ENCODE measurements around the gene TMEM272. TPM values are rescaled to one million over a fixed set of nuclear protein-coding genes. Genes with fewer than 3 reads are reported as not detected.

TMEM272 gene
- total and polyA plus RNA-seq, 2 donors (not counting 3 experiments of a cell fraction or from before 2014, with no cell fraction given), result not detected

DNA sequence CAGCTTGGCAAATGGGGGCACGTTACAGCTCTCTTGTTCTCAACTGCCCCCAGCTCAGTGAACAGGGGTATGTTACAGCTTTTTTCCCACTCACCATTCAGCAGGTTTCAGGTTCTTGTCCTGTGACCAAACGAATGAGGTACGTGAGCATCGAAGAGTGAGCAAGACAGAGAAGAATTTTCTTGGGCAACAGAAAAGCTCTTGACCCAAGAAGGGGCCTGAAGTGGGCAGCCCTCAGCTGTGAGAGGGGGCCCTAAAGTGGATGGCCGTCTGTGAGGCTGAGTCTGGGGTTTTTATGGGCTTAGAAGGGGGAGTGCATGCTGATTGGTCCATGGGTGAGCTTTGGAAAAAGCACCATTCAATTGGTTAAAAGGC is 38.2 kb upstream of the TMEM272 start:
- dilution Hi-C loops (cut with MboI; ENCODE audit: extremely low pct_ligation_motif_present, low sequenced_read_pairs), result no loop called here
- Histone ChIP-seq H3K9ac (replicated peaks; ENCODE audit: extremely low read depth, insufficient read depth, low read length) (no peak overlapping the region), H3K27ac (ENCODE audit: insufficient read depth, low read depth, low read length) (no peak overlapping the region), H3K4me2 (ENCODE audit: insufficient read depth, low read length) (no peak overlapping the region), H3K4me3 (replicated peaks in 1 of 3; ENCODE audit: insufficient read depth in 1 of 3, low read depth in 1 of 3, low read length in 3 of 3) (no peak overlapping the region), H3K36me3 (ENCODE audit: control insufficient read depth in 2 of 2, extremely low read depth in 1 of 2, insufficient read depth in 2 of 2, low read length in 2 of 2) (no peaks in the 10 kb centered on the region), H3K4me1 (ENCODE audit: control insufficient read depth, extremely low read depth, insufficient read depth, low read length) (no peaks in the 10 kb centered on the region), H2AFZ (ENCODE audit: low read depth, low read length) (no peak overlapping the region), H3K79me2 (ENCODE audit: control insufficient read depth, insufficient read depth, low read length) (no peaks in the 10 kb centered on the region), H3K9me3 (replicated peaks; ENCODE audit: control insufficient read depth, insufficient read depth, low read length) (no peaks in the 10 kb centered on the region), H4K20me1 (replicated peaks; ENCODE audit: control insufficient read depth, extremely low read depth, insufficient read depth, low read length) (no peaks in the 10 kb centered on the region), H3K27me3 (ENCODE audit: control insufficient read depth in 2 of 2, insufficient read depth in 2 of 2, low read length in 2 of 2) (peaks cover 0 to 11% of the 10 kb centered on the region in 2 experiments), H3K9me1 (replicated peaks; ENCODE audit: control insufficient read depth, extremely low read depth, insufficient read depth, low read length) (no peaks in the 10 kb centered on the region)
- intact Hi-C loops (cut with micrococcal nuclease), result no loop called here
- DNase-seq (ENCODE audit: low read depth, low spot score) (no peak), FAIRE-seq (no peak)
- TF ChIP-seq POLR2AphosphoS5 (IDR thresholded peaks at IDR 0.05; ENCODE audit: insufficient read depth, low read depth, low read length), result no peak
- ChIA-PET CTCF (interaction anchor here (1.4 to 1.5 kb wide), 2 partner anchors 9 to 13 kb away, joined by 4 to 5 read pairs; no protein-coding TSS in a partner anchor), POLR2A (no interaction called here)
- no TSS peak for BruUV-seq (replicated peaks)

DNA sequence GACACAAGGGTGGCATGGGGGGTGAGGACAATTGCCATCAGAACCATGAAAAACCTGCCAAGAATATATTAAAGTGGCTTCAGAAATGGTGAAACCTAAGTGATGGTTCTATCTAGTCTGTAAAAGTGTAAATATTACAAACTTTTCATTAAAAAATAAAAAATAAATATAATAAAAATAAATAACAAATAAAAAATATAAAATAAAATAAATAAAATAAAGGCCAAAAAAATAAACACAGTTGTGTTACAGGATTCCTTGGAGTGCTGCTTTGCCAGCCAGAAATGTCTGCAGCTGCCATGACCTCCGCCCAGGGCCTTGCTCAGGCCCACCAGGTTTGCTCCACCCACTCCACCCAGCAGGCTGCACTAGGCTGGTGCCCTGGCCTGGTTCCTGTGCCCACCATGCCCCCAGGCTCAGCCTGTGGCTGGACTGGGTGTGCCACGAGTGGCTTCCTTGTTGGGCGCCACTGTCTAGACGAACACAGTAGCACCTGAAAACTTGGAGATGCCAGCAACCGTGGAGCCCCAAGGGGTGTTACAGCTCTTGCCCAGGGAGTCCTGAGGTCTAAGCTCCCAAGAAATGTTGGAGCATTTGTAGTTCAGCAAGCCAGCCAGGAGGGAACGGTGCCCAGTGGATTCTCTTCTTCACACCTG is 37.7 kb upstream of the TMEM272 start:
- H3K4me1 ChIP-seq (ENCODE audit: control insufficient read depth, extremely low read depth, insufficient read depth, low read length), result no peaks in the 10 kb centered on the region
- H3K9me3 ChIP-seq (replicated peaks; ENCODE audit: control insufficient read depth, insufficient read depth, low read length), result no peaks in the 10 kb centered on the region
- FAIRE-seq, result no peak
- H3K9ac ChIP-seq (replicated peaks; ENCODE audit: extremely low read depth, insufficient read depth, low read length), result no peak overlapping the region
- H3K36me3 ChIP-seq (ENCODE audit: control insufficient read depth in 2 of 2, extremely low read depth in 1 of 2, insufficient read depth in 2 of 2, low read length in 2 of 2), result no peaks in the 10 kb centered on the region
- H2AFZ ChIP-seq (ENCODE audit: low read depth, low read length), result no peak overlapping the region
- DNase-seq (ENCODE audit: low read depth, low spot score), result no peak
- intact Hi-C loops (cut with micrococcal nuclease), result no loop called here
- BruUV-seq (replicated peaks), result no TSS peak
- ChIA-PET CTCF (interaction anchor here (1.4 to 1.5 kb wide), 2 partner anchors 9 to 13 kb away, joined by 4 to 5 read pairs; no protein-coding TSS in a partner anchor), POLR2A (no interaction called here)
- no peaks in the 10 kb centered on the region for H4K20me1 ChIP-seq (replicated peaks; ENCODE audit: control insufficient read depth, extremely low read depth, insufficient read depth, low read length)
- no peak overlapping the region for H3K4me3 ChIP-seq (replicated peaks in 1 of 3; ENCODE audit: insufficient read depth in 1 of 3, low read depth in 1 of 3, low read length in 3 of 3)
- no peaks in the 10 kb centered on the region for H3K79me2 ChIP-seq (ENCODE audit: control insufficient read depth, insufficient read depth, low read length)
- H3K27me3 ChIP-seq (ENCODE audit: control insufficient read depth in 2 of 2, insufficient read depth in 2 of 2, low read length in 2 of 2), result peaks cover 0 to 11% of the 10 kb centered on the region in 2 experiments
- dilution Hi-C loops (cut with MboI; ENCODE audit: extremely low pct_ligation_motif_present, low sequenced_read_pairs), result no loop called here
- no peak overlapping the region for H3K27ac ChIP-seq (ENCODE audit: insufficient read depth, low read depth, low read length)
- TF ChIP-seq, protein P1, sequence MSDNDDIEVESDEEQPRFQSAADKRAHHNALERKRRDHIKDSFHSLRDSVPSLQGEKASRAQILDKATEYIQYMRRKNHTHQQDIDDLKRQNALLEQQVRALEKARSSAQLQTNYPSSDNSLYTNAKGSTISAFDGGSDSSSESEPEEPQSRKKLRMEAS (IDR thresholded peaks at IDR 0.05; ENCODE audit: insufficient read depth, insufficient read length), result no peak
- TF ChIP-seq GATA2 (IDR thresholded peaks at IDR 0.05; ENCODE audit: insufficient read depth, insufficient read length, low read depth, low read length), result no peak
- TF ChIP-seq EZH2 (IDR thresholded peaks at IDR 0.05; ENCODE audit: borderline replicate concordance, low read depth, low read length, severe bottlenecking), result no peak
- no peak for TF ChIP-seq FOS (IDR thresholded peaks at IDR 0.05; ENCODE audit: borderline replicate concordance, insufficient read depth, low read length)
- no peak for TF ChIP-seq POLR2AphosphoS5 (IDR thresholded peaks at IDR 0.05; ENCODE audit: insufficient read depth, low read depth, low read length)
- TF ChIP-seq, protein P2, sequence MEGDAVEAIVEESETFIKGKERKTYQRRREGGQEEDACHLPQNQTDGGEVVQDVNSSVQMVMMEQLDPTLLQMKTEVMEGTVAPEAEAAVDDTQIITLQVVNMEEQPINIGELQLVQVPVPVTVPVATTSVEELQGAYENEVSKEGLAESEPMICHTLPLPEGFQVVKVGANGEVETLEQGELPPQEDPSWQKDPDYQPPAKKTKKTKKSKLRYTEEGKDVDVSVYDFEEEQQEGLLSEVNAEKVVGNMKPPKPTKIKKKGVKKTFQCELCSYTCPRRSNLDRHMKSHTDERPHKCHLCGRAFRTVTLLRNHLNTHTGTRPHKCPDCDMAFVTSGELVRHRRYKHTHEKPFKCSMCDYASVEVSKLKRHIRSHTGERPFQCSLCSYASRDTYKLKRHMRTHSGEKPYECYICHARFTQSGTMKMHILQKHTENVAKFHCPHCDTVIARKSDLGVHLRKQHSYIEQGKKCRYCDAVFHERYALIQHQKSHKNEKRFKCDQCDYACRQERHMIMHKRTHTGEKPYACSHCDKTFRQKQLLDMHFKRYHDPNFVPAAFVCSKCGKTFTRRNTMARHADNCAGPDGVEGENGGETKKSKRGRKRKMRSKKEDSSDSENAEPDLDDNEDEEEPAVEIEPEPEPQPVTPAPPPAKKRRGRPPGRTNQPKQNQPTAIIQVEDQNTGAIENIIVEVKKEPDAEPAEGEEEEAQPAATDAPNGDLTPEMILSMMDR (IDR thresholded peaks at IDR 0.05; ENCODE audit: extremely low read depth in 1 of 2, insufficient read depth in 1 of 2, low read depth in 1 of 2, low read length in 2 of 2), result no peak
- TF ChIP-seq MYC (IDR thresholded peaks at IDR 0.05; ENCODE audit: low read depth, low read length), result no peak
- no peak for TF ChIP-seq POLR2A (IDR thresholded peaks at IDR 0.05; ENCODE audit: low read depth, low read length)
- TF ChIP-seq JUN (IDR thresholded peaks at IDR 0.05; ENCODE audit: borderline replicate concordance, insufficient read depth, insufficient read length, low read depth), result no peak
- no peak overlapping the region for H3K4me2 ChIP-seq (ENCODE audit: insufficient read depth, low read length)
- H3K9me1 ChIP-seq (replicated peaks; ENCODE audit: control insufficient read depth, extremely low read depth, insufficient read depth, low read length), result no peaks in the 10 kb centered on the region

Measured in endothelial cell of umbilical vein (primary cell).